H54 (cell line): ENCODE data around the gene RNF121.

ENCODE experiments used
- DNase-seq: peaks from one replicate; pipeline ENCODE4 v3.0.0; 2011; ENCODE audit warnings: low spot score, mixed read lengths; ENCODE audit not compliant: insufficient read length
- FAIRE-seq: peaks from 3 replicates; lab custom pipeline; 2011; peaks lifted over from hg19 to GRCh38; lab: Jason Lieb, UNC
- POLR2A ChIP-seq: IDR thresholded peaks from 2 replicates; pipeline ENCODE4 v1.6.1; 2011; ENCODE audit warnings: low read depth, mild to moderate bottlenecking, low read length

The RNF121 gene

DNA sequence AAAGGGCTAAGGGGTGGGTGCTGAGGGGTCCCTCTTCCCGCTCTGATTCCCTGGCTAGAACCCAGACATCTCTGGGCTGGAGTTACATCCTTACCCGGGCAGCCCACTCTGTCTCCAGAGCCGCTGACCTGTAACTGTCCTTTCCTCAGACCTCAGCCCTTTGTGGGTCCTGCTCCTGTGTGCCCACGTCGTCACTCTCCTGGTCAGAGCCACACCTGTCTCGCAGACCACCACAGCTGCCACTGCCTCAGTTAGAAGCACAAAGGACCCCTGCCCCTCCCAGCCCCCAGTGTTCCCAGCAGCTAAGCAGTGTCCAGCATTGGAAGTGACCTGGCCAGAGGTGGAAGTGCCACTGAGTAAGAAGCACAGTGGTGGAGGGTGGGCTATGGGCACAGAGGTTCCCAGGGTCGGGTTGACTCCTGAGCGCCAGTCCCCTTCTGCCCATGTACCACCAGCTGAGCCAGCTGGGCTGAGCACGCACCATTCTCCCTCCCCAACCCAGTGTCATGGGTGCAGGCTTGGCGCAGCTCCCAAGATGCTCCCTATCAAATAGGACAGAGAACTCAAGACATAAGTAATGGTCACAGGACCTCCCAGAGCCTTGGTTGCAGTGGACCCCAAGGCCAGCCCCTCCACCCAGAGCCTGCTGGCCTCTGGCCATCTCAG, 71.5 kb downstream of the RNF121 start:
- no peak for TF ChIP-seq POLR2A
- FAIRE-seq (no peak), DNase-seq (no peak)

DNA sequence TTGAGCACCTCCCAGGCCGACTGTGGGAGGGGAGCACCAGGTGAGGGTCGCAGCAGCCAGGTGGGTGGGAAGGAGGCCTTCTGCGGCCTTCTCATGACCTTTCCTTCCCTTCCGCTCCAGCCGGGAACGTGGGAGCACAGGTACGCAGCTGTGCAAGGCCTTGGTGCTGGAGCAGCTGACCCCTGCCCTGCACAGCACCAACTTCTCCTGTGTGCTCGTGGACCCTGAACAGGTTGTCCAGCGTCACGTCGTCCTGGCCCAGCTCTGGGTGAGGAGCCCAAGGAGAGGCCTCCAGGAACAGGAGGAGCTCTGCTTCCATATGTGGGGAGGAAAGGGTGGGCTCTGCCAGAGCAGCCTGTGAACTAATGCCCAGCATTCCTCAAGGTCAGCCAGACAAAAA, 72.4 kb downstream of the RNF121 start:
- DNase-seq (no peak), FAIRE-seq (no peak)
- TF ChIP-seq POLR2A, result no peak

DNA sequence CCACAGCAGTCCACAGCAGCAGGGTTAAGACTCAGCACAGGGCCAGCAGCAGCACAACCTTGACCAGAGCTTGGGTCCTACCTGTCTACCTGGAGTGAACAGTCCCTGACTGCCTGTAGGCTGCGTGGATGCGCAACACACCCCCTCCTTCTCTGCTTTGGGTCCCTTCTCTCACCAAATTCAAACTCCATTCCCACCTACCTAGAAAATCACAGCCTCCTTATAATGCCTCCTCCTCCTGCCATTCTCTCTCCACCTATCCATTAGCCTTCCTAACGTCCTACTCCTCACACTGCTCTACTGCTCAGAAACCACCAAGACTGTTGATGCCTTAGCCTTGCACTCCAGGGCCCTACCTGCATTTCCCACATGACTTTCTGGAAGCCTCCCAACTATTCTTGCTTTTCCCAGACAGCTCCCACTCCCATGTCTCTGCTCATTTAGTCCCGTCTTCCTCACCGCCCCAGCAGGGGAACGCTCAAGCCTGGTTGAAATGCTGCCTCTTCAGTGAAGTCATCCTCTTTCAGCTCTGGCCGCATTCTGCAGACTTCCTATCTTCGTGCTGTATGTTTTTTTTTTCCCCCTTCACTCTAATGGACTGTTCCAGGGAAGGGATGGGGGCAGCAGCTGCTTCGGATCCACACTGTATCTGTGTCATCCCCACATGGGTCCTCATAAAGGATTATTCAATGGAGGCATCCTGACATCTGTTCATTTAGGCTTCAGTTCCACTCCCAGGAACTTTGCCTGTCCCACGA, 73.2 kb downstream of the RNF121 start:
- no peak for DNase-seq
- no peak for TF ChIP-seq POLR2A
- no peak for FAIRE-seq

DNA sequence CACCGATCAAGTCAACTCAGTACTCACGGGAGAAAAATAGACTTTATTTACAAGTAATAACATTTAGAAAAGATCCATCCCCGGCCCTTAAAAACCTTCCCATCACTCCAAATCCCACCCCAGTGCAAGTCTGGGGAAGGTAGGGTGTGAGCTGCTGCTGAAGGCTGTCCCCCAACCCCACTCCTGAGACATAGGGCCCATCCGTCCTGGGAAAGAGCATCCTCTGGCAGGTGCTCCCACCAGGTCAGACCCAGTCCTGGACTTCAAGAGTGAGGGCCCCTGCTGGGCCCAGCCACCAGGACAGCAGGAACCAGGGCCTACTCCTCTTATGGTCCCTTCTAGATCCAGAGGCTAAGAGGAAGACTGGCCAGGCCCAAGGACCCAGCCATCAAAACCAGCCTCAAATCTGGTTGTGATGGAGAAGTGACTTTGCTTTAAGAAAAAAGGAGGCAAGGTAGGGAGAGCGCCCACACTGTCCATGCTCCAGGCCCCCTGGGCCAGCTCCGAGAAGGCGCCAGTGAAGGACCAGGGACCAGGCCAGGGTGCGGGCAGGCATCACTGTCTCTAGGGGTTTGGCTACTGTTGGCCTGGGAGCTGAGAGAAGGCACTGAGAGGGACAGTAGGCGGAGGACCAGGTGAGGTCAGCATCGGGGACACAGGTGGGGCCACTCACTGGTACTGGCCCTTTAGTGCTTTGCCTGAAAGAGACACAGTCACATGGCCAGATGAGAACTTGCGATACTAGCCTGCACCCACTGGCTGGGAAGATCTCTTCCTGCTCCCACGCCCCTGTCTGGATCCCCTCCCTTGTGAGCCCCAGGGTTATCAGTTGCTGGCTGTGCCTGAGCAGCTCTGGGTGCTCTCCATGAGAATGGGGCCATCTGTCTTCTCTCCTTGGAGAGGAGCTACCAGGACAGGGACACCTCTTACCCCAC, 74.3 kb downstream of the RNF121 start:
- FAIRE-seq, result no peak
- no peak for DNase-seq
- TF ChIP-seq POLR2A, result no peak

DNA sequence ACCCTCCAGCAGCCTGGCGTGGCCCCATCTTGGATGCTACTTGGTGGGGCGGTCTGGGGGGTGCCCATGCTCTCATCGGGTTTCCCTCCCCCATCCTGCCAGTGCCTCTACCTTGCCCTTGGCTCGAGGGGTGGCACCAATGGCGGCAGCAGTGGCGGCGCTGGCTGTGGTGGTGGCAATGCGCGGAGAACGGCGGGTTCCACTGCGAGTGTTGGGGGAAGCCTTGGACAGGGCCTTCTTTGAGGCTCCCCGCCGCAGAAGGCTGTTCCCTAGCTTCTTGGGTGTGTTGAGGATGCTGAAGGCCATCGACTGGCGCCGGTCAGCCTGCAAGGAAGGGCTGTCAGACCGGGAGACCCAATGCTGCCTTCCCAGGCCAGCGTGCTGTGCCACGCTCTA, 74.9 kb downstream of the RNF121 start:
- FAIRE-seq (no peak), DNase-seq (no peak)
- TF ChIP-seq POLR2A, result no peak

DNA sequence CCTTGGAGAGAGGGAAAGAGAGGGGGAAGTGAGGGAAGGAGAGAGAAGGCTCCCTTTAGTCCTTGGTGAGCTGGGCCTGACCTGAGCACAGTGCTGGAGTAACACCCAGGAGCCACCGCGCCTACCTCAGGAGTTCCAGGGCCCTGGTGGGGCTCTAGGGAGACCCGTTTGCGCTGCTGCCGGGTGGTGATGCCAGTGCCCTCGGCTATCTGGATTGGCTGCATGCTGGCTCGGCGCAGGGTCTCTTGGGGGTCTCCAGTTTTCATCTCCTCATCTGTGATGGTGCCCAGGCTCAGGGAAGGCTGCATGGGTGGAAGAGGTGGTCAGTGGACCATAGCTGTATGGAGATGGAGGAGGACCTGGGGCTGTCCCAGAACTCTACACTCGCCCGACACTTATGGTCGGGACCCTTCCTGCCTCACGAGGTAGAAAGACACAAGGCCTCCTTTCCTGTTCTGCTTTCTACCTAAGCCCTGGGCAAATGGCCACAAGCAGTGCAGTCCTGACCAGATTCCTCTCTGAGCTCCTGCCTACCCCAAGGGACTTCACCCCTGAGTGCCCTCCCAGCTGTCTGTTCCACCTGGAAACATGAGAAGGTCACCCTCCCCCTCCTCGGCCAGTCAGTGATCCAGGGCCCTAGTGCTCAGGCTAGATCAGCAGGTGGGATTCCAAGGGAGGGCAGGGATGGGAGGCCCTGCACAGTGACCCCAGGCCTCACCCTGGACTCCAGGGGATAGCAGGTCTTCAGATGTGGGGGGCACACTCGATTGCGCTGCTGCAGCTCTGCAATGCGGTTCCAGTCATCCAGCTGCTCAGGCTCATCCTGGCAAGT, 75.9 kb downstream of the RNF121 start:
- no peak for TF ChIP-seq POLR2A
- FAIRE-seq (no peak), DNase-seq (no peak)

DNA sequence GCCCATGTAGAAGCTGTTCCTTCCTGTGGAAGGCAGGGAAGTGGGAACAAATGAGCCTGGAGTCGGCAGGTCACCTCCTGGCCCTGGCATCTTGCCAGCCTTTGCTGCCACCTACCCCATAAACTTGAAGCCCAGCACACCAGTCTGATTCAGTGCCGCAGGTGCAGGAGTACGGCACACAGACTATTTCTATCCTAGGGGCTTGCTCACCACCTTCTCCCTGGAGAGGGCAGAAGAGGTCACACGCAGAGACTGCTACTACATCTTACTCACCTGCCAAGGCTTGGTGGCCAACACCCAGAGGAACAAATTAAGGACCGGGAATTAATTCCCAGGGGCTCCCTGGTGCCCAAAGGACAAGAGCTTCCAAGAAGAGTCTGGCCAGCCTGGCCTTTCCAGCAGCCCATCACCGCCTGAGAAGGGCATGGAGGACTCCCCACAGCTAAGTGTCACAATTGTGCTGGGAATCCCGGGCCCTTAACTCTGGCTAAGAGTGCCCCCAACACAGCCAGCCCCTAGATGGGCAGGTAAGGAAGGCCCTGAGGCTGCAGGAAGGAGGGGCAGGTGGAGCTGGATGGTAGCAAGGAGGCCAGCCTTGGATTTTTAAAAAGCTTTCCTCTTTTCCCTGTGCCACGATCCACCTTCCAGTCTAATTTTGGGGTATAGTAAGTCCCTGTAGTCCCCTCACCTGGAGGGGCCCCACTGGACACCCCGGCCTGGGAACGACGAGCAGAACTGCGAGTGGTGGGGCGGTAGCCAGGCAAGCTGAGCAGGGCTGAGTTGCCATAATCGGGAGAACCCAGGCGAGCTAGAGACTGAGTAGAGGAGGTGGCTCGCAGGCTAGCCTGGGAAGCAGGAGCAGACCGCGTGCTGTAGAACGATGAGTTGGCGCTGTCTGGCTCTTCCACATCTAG, 76.8 kb downstream of the RNF121 start:
- TF ChIP-seq POLR2A, result no peak
- FAIRE-seq (no peak), DNase-seq (no peak)

DNA sequence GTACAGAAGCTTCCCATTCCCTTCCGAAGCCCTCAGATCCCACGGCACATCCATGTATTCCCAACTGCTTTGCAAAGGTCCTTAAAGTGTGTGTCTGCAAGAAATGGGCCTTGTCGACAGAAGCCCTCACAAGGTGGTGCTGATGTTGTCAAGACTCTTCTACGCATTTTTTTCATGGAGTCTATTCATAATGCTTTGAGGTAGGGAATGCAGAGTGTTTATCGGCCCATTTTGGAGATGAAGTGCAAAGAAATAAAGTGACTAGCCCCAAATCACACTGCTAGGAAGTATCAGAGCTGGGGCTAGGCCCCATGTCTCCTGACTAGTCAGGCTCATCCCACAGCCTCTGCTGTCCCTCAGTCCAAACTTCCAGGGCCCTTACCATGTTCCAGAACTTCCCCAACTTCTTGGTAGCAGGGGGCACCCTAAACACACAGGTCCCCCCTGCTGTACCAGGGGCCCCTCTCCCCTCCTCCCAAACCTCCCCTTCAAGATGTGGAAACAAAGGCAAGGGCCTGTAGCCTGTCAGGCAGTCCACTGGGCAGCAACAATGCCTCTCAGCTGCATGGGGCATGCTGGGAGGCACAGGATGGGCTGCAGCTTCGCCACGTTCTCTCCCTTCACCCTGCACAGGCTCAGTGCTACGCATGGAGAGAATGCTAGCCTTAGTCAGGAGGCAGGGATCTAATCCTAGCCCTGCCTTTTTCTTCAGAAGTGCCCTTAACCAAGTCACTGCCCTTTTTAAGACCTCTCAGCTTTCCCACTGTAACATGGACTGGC, 77.7 kb downstream of the RNF121 start:
- DNase-seq (no peak), FAIRE-seq (no peak)
- no peak for TF ChIP-seq POLR2A

DNA sequence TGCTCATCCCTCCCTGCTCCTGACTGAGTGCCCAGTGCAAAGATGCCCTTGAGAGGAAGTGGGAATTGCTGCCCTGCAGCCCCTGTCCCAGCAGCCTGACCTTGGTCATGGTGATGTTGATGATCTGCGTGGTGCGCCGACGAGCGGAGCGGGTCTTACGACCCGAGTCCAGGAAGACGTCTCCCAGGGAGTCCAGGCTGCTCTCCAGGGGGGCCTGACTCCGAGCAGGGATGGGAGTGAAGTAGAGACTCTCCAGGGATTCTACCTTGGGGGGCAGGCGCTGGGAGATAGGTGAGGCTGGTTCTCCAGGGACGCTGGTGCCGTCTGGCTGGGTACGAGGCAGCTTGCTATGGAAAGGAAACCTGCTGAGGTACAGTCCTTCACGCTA, 78.2 kb downstream of the RNF121 start:
- DNase-seq (no peak), FAIRE-seq (no peak)
- TF ChIP-seq POLR2A, result no peak

DNA sequence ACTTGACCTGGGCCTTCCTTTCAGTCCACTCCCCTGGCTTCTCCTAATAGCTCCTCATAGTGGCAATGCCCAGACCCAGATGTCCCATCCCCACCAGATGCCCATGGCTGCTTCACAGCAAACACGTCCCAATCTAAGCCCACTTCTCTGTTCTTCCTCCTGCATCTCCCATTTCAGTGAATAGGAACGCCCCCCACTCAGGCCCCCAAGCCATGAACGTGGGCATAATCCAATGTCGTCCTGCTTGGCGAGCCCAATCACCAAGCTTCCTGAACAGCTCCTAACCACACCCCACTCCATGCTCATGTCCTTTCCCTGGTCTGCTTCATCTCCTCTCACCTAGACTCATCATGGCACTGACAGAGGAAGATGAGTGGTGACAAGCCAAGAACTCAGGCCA, 78.7 kb downstream of the RNF121 start:
- no peak for TF ChIP-seq POLR2A
- FAIRE-seq (no peak), DNase-seq (no peak)

DNA sequence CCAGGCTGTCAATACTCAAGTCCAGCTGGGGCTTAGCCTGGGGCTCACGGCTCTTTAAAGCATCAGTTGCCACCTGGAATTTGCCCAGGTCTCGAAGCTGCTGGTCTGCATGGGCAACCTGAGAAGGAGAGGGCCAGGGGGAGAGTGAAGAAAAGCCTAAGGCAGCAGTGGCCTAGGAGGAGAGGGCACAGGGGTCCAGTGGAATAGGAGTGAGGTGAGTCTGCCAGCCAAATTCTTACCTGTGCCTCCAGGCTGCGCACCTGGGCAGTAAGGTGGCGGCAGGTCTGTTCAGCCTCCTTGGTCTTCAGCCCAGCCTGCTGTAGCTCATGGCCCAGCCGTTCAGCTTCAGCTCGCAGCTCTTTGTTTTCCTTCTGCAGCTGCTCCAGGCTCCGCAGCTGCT, 79.9 kb downstream of the RNF121 start:
- FAIRE-seq (no peak), DNase-seq (no peak)
- no peak for TF ChIP-seq POLR2A

DNA sequence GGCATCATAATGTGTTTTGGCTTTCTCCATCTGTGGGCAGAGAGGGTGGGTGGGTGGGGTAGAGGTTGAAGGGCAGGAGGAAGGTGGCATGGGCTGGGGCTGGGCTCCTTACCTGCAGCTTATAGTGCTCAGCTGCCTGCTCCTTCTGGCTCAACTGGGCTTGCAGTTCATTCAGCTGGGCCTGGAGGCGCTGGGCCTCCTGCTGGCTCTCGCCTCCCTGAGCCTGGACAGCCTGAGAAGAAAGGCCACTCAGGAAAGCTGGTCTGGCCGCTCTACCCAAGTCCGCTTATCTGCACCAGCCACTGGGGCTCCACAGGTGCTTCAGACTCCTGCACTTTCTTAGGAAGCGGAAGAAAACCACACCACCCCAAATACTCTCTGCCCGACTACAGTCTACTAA, 80.3 kb downstream of the RNF121 start:
- TF ChIP-seq POLR2A, result no peak
- no peak for FAIRE-seq
- no peak for DNase-seq
